ENCODE data around the gene PRRC1. TPM values are rescaled to one million over a fixed set of nuclear protein-coding genes. Genes with fewer than 3 reads are reported as not detected.

The PRRC1 gene
- total and polyA plus RNA-seq, 9 of the 15 experiments (the other 6 are each of a cell fraction or from before 2014, with no cell fraction given) = 23.4 to 68.7 (median 43.9) TPM

DNA sequence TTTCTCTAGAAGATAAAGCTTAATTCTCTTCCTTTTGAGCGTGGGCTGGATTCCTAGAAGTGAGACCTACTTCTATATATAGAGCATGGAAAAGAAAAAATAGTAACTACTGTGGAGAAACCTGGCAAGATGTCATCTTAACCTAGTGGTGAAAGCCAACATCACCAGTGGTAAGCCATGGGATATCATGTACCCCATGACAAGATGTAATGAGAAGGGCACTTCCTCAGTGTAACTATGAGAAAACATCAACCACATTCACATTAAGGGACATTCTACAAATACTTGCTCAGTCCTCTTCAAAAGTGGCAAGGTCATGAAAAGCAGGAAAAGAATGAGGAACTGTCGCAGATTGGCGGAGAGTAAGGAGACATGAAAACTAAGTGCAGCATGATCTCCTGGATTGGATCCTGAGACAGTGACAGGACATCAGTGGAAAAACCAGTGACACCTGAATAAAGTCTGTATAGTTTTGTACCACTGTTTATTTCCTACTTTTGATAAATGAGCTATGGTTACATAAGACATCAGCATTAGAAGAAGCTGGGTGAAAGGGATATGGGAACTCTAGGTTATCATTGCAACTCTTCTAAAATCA lies 65.4 kb downstream of the PRRC1 start:
- Histone ChIP-seq H3K4me1 (replicated peaks in 1 of 2; ENCODE audit: control insufficient read depth in 2 of 2, insufficient read depth in 2 of 2, low read length in 2 of 2) (no peaks in the 10 kb centered on the region), H3K9me1 (ENCODE audit: control insufficient read depth, insufficient read depth, low read length) (no peaks in the 10 kb centered on the region), H3K79me2 (ENCODE audit: control insufficient read depth, insufficient read depth, low read length) (no peaks in the 10 kb centered on the region), H3K27me3 (ENCODE audit: control insufficient read depth in 2 of 2, insufficient read depth in 2 of 2, low read length in 2 of 2) (no peaks in the 10 kb centered on the region), H3K9ac (ENCODE audit: insufficient read depth in 1 of 2, low read depth in 2 of 2, low read length in 2 of 2) (no peak overlapping the region), H4K20me1 (replicated peaks; ENCODE audit: control insufficient read depth, insufficient read depth, low read length) (no peaks in the 10 kb centered on the region), H3K4me3 (no peak overlapping the region), H2AFZ (ENCODE audit: low read depth, low read length) (no peak overlapping the region), H3K36me3 (ENCODE audit: control insufficient read depth, insufficient read depth, low read length) (no peaks in the 10 kb centered on the region), H3K9me3 (replicated peaks; ENCODE audit: control insufficient read depth, insufficient read depth, low read depth, low read length) (no peaks in the 10 kb centered on the region), H3K27ac (ENCODE audit: extremely low read depth, low read depth, low read length) (no peak overlapping the region), H3K4me2 (ENCODE audit: insufficient read depth, low read length) (no peak overlapping the region)
- in situ Hi-C loops (cut with MboI) (no loop called here), intact Hi-C loops (cut with micrococcal nuclease) (no loop called here)
- TF ChIP-seq, protein P1, sequence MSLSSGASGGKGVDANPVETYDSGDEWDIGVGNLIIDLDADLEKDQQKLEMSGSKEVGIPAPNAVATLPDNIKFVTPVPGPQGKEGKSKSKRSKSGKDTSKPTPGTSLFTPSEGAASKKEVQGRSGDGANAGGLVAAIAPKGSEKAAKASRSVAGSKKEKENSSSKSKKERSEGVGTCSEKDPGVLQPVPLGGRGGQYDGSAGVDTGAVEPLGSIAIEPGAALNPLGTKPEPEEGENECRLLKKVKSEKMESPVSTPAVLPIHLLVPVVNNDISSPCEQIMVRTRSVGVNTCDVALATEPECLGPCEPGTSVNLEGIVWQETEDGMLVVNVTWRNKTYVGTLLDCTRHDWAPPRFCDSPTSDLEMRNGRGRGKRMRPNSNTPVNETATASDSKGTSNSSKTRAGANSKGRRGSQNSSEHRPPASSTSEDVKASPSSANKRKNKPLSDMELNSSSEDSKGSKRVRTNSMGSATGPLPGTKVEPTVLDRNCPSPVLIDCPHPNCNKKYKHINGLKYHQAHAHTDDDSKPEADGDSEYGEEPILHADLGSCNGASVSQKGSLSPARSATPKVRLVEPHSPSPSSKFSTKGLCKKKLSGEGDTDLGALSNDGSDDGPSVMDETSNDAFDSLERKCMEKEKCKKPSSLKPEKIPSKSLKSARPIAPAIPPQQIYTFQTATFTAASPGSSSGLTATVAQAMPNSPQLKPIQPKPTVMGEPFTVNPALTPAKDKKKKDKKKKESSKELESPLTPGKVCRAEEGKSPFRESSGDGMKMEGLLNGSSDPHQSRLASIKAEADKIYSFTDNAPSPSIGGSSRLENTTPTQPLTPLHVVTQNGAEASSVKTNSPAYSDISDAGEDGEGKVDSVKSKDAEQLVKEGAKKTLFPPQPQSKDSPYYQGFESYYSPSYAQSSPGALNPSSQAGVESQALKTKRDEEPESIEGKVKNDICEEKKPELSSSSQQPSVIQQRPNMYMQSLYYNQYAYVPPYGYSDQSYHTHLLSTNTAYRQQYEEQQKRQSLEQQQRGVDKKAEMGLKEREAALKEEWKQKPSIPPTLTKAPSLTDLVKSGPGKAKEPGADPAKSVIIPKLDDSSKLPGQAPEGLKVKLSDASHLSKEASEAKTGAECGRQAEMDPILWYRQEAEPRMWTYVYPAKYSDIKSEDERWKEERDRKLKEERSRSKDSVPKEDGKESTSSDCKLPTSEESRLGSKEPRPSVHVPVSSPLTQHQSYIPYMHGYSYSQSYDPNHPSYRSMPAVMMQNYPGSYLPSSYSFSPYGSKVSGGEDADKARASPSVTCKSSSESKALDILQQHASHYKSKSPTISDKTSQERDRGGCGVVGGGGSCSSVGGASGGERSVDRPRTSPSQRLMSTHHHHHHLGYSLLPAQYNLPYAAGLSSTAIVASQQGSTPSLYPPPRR (CRISPR knock-in tag; IDR thresholded peaks at IDR 0.05; ENCODE audit: borderline replicate concordance) = no peak
- TF ChIP-seq BHLHE40 (IDR thresholded peaks at IDR 0.05; ENCODE audit: low read length) (no peak), ASH1L (IDR thresholded peaks at IDR 0.05; ENCODE audit: borderline replicate concordance, low read depth, partially characterized antibody) (no peak), KDM4B (IDR thresholded peaks at IDR 0.05; ENCODE audit: borderline replicate concordance in 2 of 2, low read depth in 1 of 2) (no peak), IFI16 (CRISPR knock-in tag; IDR thresholded peaks at IDR 0.05) (no peak), KHSRP (IDR thresholded peaks at IDR 0.05) (no peak), TRIM24 (IDR thresholded peaks at IDR 0.05) (no peak), ELF4 (CRISPR knock-in tag; IDR thresholded peaks at IDR 0.05) (no peak), GTF2A2 (tag; IDR thresholded peaks at IDR 0.05) (no peak), FOXK2 (conservative IDR thresholded peaks at IDR 0.05 in 1 of 2, IDR thresholded peaks at IDR 0.05 in 1 of 2; ENCODE audit: low read depth in 2 of 2) (no peak), EP300 (IDR thresholded peaks at IDR 0.05; ENCODE audit: low read length) (no peak), CREBBP (IDR thresholded peaks at IDR 0.05; ENCODE audit: low read depth, low read length) (no peak)
- TF ChIP-seq, protein P2, sequence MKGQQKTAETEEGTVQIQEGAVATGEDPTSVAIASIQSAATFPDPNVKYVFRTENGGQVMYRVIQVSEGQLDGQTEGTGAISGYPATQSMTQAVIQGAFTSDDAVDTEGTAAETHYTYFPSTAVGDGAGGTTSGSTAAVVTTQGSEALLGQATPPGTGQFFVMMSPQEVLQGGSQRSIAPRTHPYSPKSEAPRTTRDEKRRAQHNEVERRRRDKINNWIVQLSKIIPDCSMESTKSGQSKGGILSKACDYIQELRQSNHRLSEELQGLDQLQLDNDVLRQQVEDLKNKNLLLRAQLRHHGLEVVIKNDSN (CRISPR knock-in tag; IDR thresholded peaks at IDR 0.05) = no peak
- TF ChIP-seq, protein P3, sequence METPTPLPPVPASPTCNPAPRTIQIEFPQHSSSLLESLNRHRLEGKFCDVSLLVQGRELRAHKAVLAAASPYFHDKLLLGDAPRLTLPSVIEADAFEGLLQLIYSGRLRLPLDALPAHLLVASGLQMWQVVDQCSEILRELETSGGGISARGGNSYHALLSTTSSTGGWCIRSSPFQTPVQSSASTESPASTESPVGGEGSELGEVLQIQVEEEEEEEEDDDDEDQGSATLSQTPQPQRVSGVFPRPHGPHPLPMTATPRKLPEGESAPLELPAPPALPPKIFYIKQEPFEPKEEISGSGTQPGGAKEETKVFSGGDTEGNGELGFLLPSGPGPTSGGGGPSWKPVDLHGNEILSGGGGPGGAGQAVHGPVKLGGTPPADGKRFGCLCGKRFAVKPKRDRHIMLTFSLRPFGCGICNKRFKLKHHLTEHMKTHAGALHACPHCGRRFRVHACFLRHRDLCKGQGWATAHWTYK (CRISPR knock-in tag; IDR thresholded peaks at IDR 0.05) = no peak
- CTCF ChIA-PET (ENCODE audit: low intra/inter-chr PET ratio) = interaction anchor here (0.7 kb wide), 1 partner anchor 501 kb away, joined by 3 read pairs; no protein-coding TSS in a partner anchor
- no TSS peak for BruUV-seq (replicated peaks)
- FAIRE-seq (no peak), DNase-seq (ENCODE audit: extremely low read depth in 1 of 4, low spot score in 3 of 4) (no peak), ATAC-seq (no peak)
- POLR2A ChIA-PET = no interaction called here
- WGBS (ENCODE audit: insufficient coverage, low coverage, missing lambda C conversion rate) = 0% methylated on average over 3 of the region's 3 CpGs

Data from K562 (cell line).